Activated T-helper 1 cell treated with Interleukin-2 at 50 U/mL for 16 hours (primary cell): Measurements from ENCODE around the gene SMCR8.
"Not testable (repeated sequence)": the region's sequence is repeated elsewhere in the genome, so short reads cannot be mapped to it uniquely, and the experiment has no call there.

ENCODE experiments used
- DNase-seq: peaks from one replicate; pipeline ENCODE4 v3.0.0-alpha.2; 2020; ENCODE audit warnings: low read depth

SMCR8 gene

GRCh38 chr17:18318117-18318516, 3.0 kb downstream of the SMCR8 start:
- no peak for DNase-seq

- no peak for DNase-seq
These were observed 3.8 kb downstream of the SMCR8 start for GRCh38 chr17:18318771-18319450.

GRCh38 chr17:18319604-18320256, 4.6 kb downstream of the SMCR8 start:
- DNase-seq: no peak

- DNase-seq: no peak
These were observed 5.2 kb downstream of the SMCR8 start for GRCh38 chr17:18320301-18320700.

GRCh38 chr17:18321309-18321708, 6.2 kb downstream of the SMCR8 start:
- DNase-seq: no peak

- DNase-seq: no peak
These were observed 7.4 kb downstream of the SMCR8 start for GRCh38 chr17:18322522-18322921.

GRCh38 chr17:18323007-18323406, 7.9 kb downstream of the SMCR8 start:
- no peak for DNase-seq

GRCh38 chr17:18323507-18324139, 8.5 kb downstream of the SMCR8 start:
- DNase-seq: no peak

GRCh38 chr17:18324140-18325050, 9.3 kb downstream of the SMCR8 start:
- DNase-seq: no peak

- DNase-seq: no peak
These were observed 10.9 kb downstream of the SMCR8 start for GRCh38 chr17:18326039-18326438.

GRCh38 chr17:18326572-18326971, 11.5 kb downstream of the SMCR8 start:
- no peak for DNase-seq

- no peak for DNase-seq
These were observed 12.0 kb downstream of the SMCR8 start for GRCh38 chr17:18327093-18327492.

GRCh38 chr17:18327556-18327955, 12.5 kb downstream of the SMCR8 start:
- no peak for DNase-seq

GRCh38 chr17:18328643-18329204, 13.6 kb downstream of the SMCR8 start:
- DNase-seq: no peak

- no peak for DNase-seq
These were observed 16.8 kb downstream of the SMCR8 start for GRCh38 chr17:18331879-18332278.

GRCh38 chr17:18332909-18333489, 17.9 kb downstream of the SMCR8 start:
- DNase-seq: no peak

- DNase-seq: not testable (repeated sequence)
These were observed 23.1 kb downstream of the SMCR8 start for GRCh38 chr17:18338158-18338557.

- DNase-seq: no peak
These were observed 24.8 kb downstream of the SMCR8 start for GRCh38 chr17:18339933-18340332.

- DNase-seq: no peak
These were observed 28.9 kb downstream of the SMCR8 start for GRCh38 chr17:18344021-18344420.

GRCh38 chr17:18353541-18353940, 38.4 kb downstream of the SMCR8 start:
- DNase-seq: no peak

GRCh38 chr17:18356624-18357023, 41.5 kb downstream of the SMCR8 start:
- no peak for DNase-seq

GRCh38 chr17:18360518-18360917, 45.4 kb downstream of the SMCR8 start:
- DNase-seq: no peak
